ENCODE results near the gene OPTN.
A peak's percentile ranks its signal among the peaks of the same experiment; 100 is the strongest.
"Not testable (repeated sequence)": the region's sequence is repeated elsewhere in the genome, so short reads cannot be mapped to it uniquely, and the experiment has no call there.

Gene OPTN

GRCh38 chr10:13072339-13072738 is 27.6 kb upstream of the OPTN start:
- H3K4me1 ChIP-seq (ENCODE audit: control insufficient read depth in 1 of 2, insufficient read depth in 2 of 2, low read length in 2 of 2) = no peaks in the 10 kb centered on the region
- no peak overlapping the region for H3K4me3 ChIP-seq (ENCODE audit: low read depth in 1 of 2, low read length in 2 of 2)
- no peaks in the 10 kb centered on the region for H3K36me3 ChIP-seq (ENCODE audit: control insufficient read depth in 1 of 2, insufficient read depth in 2 of 2, low read length in 2 of 2)

GRCh38 chr10:13074563-13075451 is 25.2 kb upstream of the OPTN start:
- Histone ChIP-seq H3K9me3 (ENCODE audit: control insufficient read depth in 1 of 2, low read length in 2 of 2) (peaks cover 8 to 10% of the 10 kb centered on the region in 2 donors), H3K4me3 (ENCODE audit: low read depth in 1 of 2, low read length in 2 of 2) (no peak overlapping the region), H3K36me3 (ENCODE audit: control insufficient read depth in 1 of 2, insufficient read depth in 2 of 2, low read length in 2 of 2) (no peaks in the 10 kb centered on the region), H3K4me1 (ENCODE audit: control insufficient read depth in 1 of 2, insufficient read depth in 2 of 2, low read length in 2 of 2) (no peaks in the 10 kb centered on the region), H3K27ac (ENCODE audit: low read length) (no peak overlapping the region), H3K27me3 (ENCODE audit: low read depth, low read length) (no peaks in the 10 kb centered on the region)

More at GRCh38 chr10:13072339-13072738, 27.6 kb upstream of the OPTN start:
- H3K27me3 ChIP-seq (ENCODE audit: low read depth, low read length) = no peaks in the 10 kb centered on the region
- H3K27ac ChIP-seq (ENCODE audit: low read length) = no peak overlapping the region
- H3K9me3 ChIP-seq (ENCODE audit: control insufficient read depth in 1 of 2, low read length in 2 of 2) = no peaks in the 10 kb centered on the region

DNA sequence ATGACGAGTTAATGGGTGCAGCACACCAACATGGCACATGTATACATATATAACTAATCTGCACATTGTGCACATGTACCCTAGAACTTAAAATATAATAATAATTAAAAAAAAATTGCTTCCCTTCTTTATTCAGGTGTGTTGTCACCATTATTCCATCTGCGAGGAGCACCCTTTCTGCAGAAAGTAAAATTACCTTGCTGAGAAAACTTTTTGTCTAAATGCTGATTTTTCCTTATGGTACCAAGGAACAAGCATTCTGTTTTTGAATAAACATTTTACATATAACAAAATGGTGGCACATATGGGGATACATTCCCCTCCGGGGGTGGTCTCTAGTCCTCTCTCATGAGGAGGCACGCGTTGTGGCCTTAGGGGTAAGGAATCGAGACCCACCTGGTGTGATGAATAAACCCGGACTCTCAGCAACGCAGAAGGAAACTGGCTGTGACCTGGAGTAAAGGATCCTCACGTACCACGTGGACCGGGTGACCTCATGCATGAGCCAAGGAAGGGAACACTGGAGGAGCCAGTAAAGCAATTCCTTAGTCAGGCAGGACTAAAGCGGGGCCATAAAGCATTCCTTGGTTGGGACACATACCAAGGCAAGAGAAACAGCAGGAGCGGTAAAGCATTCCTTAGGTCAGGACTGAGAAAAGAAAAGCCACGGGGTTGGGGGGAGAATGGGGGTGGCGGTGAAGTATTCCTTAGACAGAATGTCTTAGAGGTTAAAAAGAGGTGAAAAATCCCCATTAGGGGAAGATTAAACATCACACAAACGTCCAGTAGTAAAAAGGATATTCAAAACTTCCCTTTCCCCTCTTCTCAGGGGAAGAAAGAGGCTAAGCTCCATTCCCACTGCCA is 20.8 kb upstream of the OPTN start:
- no peaks in the 10 kb centered on the region for H3K36me3 ChIP-seq (ENCODE audit: control insufficient read depth in 1 of 2, insufficient read depth in 2 of 2, low read length in 2 of 2)
- peak overlapping the region in 1 of 2 donors; percentile 20 for H3K4me3 ChIP-seq (ENCODE audit: low read depth in 1 of 2, low read length in 2 of 2)
- peaks cover 11 to 31% of the 10 kb centered on the region in 2 donors for H3K9me3 ChIP-seq (ENCODE audit: control insufficient read depth in 1 of 2, low read length in 2 of 2)
- H3K27me3 ChIP-seq (ENCODE audit: low read depth, low read length) = no peaks in the 10 kb centered on the region
- no peaks in the 10 kb centered on the region for H3K4me1 ChIP-seq (ENCODE audit: control insufficient read depth in 1 of 2, insufficient read depth in 2 of 2, low read length in 2 of 2)
- no peak overlapping the region for H3K27ac ChIP-seq (ENCODE audit: low read length)

DNA sequence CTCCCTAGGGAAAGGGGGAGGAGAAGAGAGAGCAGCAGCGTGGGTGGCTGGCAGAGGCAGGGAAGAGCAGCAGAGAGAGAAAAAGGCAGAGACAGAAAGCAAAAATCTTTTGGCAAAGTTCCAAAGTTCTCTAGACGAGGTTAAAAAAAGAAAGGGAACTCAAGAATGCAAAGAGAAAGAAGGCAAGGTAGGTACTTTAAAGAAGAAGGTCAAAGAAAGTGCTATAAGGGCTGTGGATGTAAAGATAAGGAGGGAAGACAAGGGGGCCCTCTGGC is 20.2 kb upstream of the OPTN start:
- H3K27me3 ChIP-seq (ENCODE audit: low read depth, low read length) = no peaks in the 10 kb centered on the region
- peaks cover 15 to 34% of the 10 kb centered on the region in 2 donors for H3K9me3 ChIP-seq (ENCODE audit: control insufficient read depth in 1 of 2, low read length in 2 of 2)
- H3K36me3 ChIP-seq (ENCODE audit: control insufficient read depth in 1 of 2, insufficient read depth in 2 of 2, low read length in 2 of 2) = no peaks in the 10 kb centered on the region
- no peak overlapping the region for H3K27ac ChIP-seq (ENCODE audit: low read length)
- H3K4me3 ChIP-seq (ENCODE audit: low read depth in 1 of 2, low read length in 2 of 2) = peak overlapping the region in 1 of 2 donors; percentile 20
- no peaks in the 10 kb centered on the region for H3K4me1 ChIP-seq (ENCODE audit: control insufficient read depth in 1 of 2, insufficient read depth in 2 of 2, low read length in 2 of 2)

GRCh38 chr10:13080643-13081042 is 19.3 kb upstream of the OPTN start:
- H3K27ac ChIP-seq (ENCODE audit: low read length) = no peak overlapping the region
- H3K9me3 ChIP-seq (ENCODE audit: control insufficient read depth in 1 of 2, low read length in 2 of 2) = peaks cover 17 to 40% of the 10 kb centered on the region in 2 donors
- H3K4me3 ChIP-seq (ENCODE audit: low read depth in 1 of 2, low read length in 2 of 2) = no peak overlapping the region
- no peaks in the 10 kb centered on the region for H3K36me3 ChIP-seq (ENCODE audit: control insufficient read depth in 1 of 2, insufficient read depth in 2 of 2, low read length in 2 of 2)
- no peaks in the 10 kb centered on the region for H3K4me1 ChIP-seq (ENCODE audit: control insufficient read depth in 1 of 2, insufficient read depth in 2 of 2, low read length in 2 of 2)
- H3K27me3 ChIP-seq (ENCODE audit: low read depth, low read length) = no peaks in the 10 kb centered on the region

GRCh38 chr10:13083700-13084099 is 16.3 kb upstream of the OPTN start:
- H3K27ac ChIP-seq (ENCODE audit: low read length); H3K4me3 ChIP-seq (ENCODE audit: low read depth in 1 of 2, low read length in 2 of 2); H3K4me1 ChIP-seq (ENCODE audit: control insufficient read depth in 1 of 2, insufficient read depth in 2 of 2, low read length in 2 of 2); H3K36me3 ChIP-seq (ENCODE audit: control insufficient read depth in 1 of 2, insufficient read depth in 2 of 2, low read length in 2 of 2); H3K27me3 ChIP-seq (ENCODE audit: low read depth, low read length): not testable (repeated sequence)
- H3K9me3 ChIP-seq (ENCODE audit: control insufficient read depth in 1 of 2, low read length in 2 of 2) = peaks cover 17 to 40% of the 10 kb centered on the region in 2 donors

DNA sequence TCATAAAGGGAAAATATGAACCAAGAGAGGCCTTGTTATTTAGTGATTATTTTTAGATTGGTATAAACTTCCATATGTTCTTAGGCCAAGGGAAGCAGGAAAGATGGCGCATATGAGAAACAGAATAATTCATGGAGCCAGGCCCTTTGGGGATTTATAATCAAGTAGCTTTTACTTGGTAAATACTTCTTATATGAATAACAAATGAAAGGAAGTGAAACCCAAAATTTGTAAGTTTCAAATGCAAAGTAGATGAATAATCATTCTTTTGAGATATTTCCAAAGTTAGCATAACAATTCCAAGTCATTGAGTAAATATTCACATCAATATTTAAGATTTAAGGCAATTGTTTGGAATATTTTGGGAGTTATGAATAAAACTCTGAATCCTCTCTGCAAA is 13.9 kb upstream of the OPTN start:
- no peaks in the 10 kb centered on the region for H3K27me3 ChIP-seq (ENCODE audit: low read depth, low read length)

DNA sequence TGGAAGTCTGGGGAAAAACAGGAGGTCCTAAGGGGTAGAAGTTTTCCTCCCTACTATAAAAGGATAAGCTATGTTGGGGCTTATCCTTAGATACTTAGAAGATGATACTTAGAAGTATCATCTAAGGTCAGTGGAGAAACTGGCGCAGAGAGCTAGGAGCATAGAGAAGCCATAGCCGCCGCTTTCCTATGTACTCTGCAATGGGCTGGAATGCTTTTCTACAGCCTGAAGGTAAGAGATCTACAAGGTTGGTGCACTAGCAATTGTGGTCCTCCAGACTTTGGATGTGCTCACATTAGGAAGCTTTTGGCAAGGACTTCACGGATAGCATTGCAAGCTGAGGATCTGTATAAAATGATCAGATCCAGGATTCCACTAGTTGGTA is 12.4 kb upstream of the OPTN start:
- Histone ChIP-seq H3K9me3 (ENCODE audit: control insufficient read depth in 1 of 2, low read length in 2 of 2) (peaks cover 6 to 18% of the 10 kb centered on the region in 2 donors), H3K36me3 (ENCODE audit: control insufficient read depth in 1 of 2, insufficient read depth in 2 of 2, low read length in 2 of 2) (no peaks in the 10 kb centered on the region), H3K27me3 (ENCODE audit: low read depth, low read length) (no peaks in the 10 kb centered on the region), H3K4me1 (ENCODE audit: control insufficient read depth in 1 of 2, insufficient read depth in 2 of 2, low read length in 2 of 2) (no peaks in the 10 kb centered on the region), H3K27ac (ENCODE audit: low read length) (no peak overlapping the region), H3K4me3 (ENCODE audit: low read depth in 1 of 2, low read length in 2 of 2) (no peak overlapping the region)

More for the DNA sequence above, 13.9 kb upstream of the OPTN start:
- H3K9me3 ChIP-seq (ENCODE audit: control insufficient read depth in 1 of 2, low read length in 2 of 2) = peaks cover 6 to 27% of the 10 kb centered on the region in 2 donors
- no peaks in the 10 kb centered on the region for H3K36me3 ChIP-seq (ENCODE audit: control insufficient read depth in 1 of 2, insufficient read depth in 2 of 2, low read length in 2 of 2)
- no peaks in the 10 kb centered on the region for H3K4me1 ChIP-seq (ENCODE audit: control insufficient read depth in 1 of 2, insufficient read depth in 2 of 2, low read length in 2 of 2)
- H3K27ac ChIP-seq (ENCODE audit: low read length) = no peak overlapping the region
- no peak overlapping the region for H3K4me3 ChIP-seq (ENCODE audit: low read depth in 1 of 2, low read length in 2 of 2)

DNA sequence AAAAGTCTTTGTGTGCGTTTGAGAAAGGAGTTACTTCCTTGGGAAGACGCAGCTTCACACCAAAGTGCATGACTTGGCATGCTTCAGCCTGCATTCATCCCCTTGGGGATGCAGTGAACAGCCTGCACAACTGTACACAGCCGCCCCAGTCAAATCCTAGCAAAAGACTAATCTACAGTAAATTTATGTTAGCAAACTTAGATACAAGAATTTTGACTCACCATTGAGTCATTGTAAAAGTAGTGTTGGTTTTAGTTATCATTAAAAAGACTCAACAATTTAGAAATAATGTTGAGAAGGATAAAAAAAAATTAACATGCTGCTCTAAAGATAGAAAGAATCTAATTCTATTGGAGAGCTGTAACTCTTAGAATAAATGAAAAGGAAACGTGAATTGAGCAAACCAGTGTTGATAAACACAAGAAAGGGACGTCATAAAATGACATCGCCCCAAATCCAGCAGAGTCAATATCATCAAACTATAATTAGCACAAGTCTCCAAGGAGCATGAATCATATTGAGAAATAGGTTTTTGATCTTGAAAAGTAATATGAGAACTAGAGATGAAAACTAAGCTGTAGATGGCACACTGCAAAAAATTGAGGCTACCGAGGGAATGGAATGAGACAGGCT is 11.9 kb upstream of the OPTN start:
- H3K27me3 ChIP-seq (ENCODE audit: low read depth, low read length) = no peaks in the 10 kb centered on the region
- H3K36me3 ChIP-seq (ENCODE audit: control insufficient read depth in 1 of 2, insufficient read depth in 2 of 2, low read length in 2 of 2) = no peaks in the 10 kb centered on the region
- no peak overlapping the region for H3K4me3 ChIP-seq (ENCODE audit: low read depth in 1 of 2, low read length in 2 of 2)
- H3K9me3 ChIP-seq (ENCODE audit: control insufficient read depth in 1 of 2, low read length in 2 of 2) = peaks cover 6 to 15% of the 10 kb centered on the region in 2 donors
- H3K27ac ChIP-seq (ENCODE audit: low read length) = no peak overlapping the region
- H3K4me1 ChIP-seq (ENCODE audit: control insufficient read depth in 1 of 2, insufficient read depth in 2 of 2, low read length in 2 of 2) = no peaks in the 10 kb centered on the region

- no peaks in the 10 kb centered on the region for H3K36me3 ChIP-seq (ENCODE audit: control insufficient read depth in 1 of 2, insufficient read depth in 2 of 2, low read length in 2 of 2)
- no peak overlapping the region for H3K4me3 ChIP-seq (ENCODE audit: low read depth in 1 of 2, low read length in 2 of 2)
- H3K27ac ChIP-seq (ENCODE audit: low read length) = no peak overlapping the region
- no peaks in the 10 kb centered on the region for H3K27me3 ChIP-seq (ENCODE audit: low read depth, low read length)
- peaks cover 6 to 9% of the 10 kb centered on the region in 2 donors for H3K9me3 ChIP-seq (ENCODE audit: control insufficient read depth in 1 of 2, low read length in 2 of 2)
- H3K4me1 ChIP-seq (ENCODE audit: control insufficient read depth in 1 of 2, insufficient read depth in 2 of 2, low read length in 2 of 2) = no peaks in the 10 kb centered on the region
Observed at GRCh38 chr10:13089345-13089744, 10.6 kb upstream of the OPTN start.

- Histone ChIP-seq H3K9me3 (ENCODE audit: control insufficient read depth in 1 of 2, low read length in 2 of 2) (no peaks in the 10 kb centered on the region), H3K27me3 (ENCODE audit: low read depth, low read length) (no peaks in the 10 kb centered on the region), H3K4me3 (ENCODE audit: low read depth in 1 of 2, low read length in 2 of 2) (no peak overlapping the region), H3K36me3 (ENCODE audit: control insufficient read depth in 1 of 2, insufficient read depth in 2 of 2, low read length in 2 of 2) (no peaks in the 10 kb centered on the region), H3K4me1 (ENCODE audit: control insufficient read depth in 1 of 2, insufficient read depth in 2 of 2, low read length in 2 of 2) (no peaks in the 10 kb centered on the region), H3K27ac (ENCODE audit: low read length) (no peak overlapping the region)
Observed at GRCh38 chr10:13090289-13090688, 9.7 kb upstream of the OPTN start.

Measured in muscle layer of duodenum (tissue), 2 donors.